ENCODE results near the gene LIM2.

LIM2 gene

DNA sequence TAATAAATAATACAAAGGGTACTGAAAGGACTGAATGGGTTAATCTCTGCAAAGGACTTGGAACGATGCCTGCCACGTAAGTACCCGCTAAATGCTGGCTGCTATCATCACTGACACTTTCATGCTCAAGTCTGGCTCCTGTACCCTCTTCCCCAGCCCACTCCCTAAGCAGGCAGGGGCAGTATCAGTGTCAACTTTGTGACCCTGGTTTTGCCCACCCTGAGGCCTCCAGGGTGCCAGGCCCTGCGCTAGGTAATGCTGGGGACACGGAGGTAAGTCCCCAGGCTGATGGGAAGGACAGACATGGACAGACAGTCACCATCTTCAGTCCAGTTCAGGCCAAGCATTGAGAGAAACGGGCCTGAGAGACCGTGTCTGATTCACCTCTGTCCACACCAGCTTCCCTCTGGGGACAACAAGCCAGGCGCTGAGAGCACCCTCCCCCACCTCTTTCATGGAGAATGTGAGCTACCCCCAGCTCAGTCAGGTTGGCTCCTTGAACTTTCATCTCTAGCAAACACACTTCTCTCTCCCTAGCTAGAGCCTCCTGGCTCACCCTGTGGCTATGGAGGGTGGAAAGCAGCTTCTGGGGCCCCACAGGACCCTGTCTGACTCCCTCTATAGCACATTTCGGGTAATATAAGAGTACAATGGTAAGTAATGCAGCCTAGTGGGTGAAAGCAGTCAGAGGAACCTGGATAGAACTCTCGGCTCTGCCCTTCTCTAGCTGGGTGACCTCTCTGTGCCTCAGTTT, 22.4 kb downstream of the LIM2 start:
- peak; percentile 38 for DNase-seq

DNA sequence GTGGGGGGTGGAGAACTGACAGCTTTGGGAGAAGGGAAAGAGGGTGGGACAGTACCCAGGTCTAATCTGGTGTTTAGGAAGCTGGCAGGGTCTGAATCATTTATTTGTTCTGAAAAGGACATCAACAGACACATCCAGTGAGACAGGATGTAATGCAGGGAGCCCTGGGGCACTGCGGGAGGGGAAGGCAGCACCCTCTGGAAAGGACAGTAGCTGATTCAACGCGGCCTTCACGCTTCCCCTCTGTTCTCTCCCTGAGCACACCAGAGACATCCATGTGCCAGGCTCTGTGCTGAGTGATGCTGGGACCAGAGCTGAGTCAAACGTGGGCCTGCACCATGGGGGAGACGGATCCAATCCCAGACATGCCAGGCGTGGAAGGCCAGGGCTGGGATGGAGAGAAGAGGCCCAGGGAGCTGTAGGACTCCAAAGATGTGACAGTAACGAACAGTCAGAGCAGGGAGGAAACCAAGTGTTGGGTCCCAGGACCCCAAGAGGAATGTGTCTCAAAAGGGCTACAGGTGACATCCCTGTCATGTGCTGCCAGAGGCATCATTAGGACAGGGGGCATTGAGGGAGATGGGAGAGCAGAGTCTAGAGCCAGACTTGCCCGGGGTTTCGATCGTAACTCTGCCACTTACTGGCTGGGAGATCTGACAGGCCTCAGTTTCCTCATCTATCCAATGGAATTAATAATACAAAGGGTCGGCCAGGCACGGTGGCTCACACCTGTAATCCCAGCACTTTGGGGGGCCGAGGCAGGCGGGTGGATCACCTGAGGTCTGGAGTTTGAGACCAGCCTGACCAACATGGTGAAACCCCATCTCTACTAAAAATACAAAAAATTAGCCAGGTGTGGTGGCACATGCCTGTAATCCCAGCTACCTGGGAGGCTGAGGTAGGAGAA, 23.3 kb downstream of the LIM2 start:
- DNase-seq, result no peak

DNA sequence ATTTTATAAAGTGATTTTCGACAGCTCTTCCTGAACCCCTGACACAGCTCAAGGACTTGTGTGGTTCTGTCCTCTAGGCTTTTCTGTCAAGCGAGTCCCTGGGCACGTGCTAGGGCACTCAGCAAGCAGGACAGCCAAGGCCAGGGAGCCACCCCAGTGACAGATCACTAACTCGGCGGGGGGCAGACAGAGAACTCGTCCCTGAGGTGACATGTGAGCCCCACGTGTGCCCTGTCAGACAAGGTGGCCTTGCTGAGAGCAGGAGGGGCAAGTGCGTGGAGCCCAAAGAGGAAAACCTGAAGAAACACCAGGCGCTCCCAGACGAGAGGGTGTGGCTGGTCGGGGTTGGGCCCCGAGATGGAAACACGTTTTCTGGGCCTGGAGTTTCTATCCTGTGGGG, 26.5 kb downstream of the LIM2 start:
- no peak for DNase-seq

DNA sequence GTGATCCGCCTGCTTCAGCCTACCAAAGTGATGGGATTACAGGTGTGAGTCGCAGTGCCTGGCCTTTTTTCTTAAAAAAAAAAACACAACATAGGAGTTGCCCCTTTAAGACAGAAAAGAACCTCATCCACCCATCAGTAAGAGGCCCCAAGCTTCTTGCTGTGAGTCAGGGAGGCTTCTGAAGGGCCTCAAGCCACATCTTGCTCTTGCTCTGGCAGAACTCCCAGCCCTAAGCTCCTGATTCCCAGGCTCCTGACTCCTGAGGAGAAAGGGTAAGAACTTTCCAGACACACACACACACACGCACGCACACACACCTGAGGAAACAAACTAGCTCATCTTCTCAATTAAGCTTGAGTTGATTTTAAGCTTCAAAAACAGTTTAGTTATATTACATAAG, 28.5 kb downstream of the LIM2 start:
- DNase-seq, result no peak

DNA sequence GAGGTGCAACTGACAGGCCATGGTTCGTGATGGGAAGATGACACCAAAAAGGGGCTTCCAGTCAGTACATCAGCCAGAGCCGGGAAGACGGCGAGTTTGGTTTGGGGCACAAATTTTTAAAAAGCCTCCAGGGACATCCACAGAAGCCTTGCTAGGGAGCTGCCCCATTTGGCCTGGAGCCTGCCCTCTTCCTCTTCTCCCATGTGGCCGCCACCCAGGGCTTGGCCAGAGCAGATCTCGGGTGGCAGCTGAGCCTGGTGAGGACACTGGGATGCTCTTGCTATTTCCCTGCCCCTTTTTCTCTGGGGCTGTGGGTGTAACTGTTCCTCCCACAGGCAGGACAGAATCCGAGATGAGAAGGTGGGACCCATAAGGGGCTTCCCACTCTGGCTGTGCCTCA, 29.8 kb downstream of the LIM2 start:
- no peak for DNase-seq

DNA sequence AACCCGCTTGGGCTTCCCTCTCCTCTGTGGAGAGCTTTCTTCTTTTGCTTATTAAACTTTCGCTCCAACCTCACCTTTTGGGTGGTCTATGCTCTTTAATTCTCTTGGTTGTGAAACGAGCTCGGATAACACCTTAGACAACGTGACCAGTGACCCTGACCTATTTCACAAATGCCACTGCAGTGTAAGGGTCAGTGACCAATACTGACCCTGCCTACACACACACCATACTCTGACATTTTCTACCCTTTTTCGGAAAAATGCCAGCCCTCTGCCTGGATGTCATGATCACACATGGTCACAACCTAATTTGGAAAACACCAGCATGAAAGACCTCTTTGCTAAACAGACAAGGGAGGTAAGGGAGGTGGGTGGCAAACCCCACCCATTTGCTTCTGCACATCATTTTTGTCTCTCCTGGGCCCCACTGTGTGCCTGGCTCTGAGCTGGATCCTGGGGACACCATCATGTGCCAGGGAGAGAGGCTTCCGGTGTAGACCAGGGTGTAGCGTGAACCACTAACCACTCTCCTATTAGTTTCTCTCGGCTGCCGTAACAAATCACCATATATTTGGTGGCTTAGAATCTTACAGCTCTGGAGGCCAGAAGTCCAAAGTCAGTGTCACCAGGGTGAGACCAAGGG, 31.5 kb downstream of the LIM2 start:
- no peak for DNase-seq

DNA sequence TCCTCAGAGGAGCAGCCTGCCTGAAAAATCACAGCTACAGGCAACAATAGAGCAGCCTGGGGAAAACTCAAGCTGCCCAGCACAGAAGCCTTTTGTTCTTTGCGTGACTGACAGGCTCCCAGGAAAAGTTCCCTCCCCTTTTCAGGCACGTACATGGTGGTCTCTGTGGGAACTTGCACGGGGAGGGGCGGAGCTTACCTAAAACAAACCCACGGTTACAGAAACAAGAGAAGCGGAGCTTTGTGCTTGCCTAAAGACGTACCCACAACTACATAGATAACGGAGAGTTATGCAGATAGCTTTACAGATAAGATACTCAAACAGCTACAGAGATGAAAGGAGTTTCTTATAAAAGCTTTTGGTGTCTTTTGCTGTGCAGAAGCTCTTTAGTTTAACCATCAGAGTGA, 33.0 kb downstream of the LIM2 start:
- peak; percentile 61 for DNase-seq

DNA sequence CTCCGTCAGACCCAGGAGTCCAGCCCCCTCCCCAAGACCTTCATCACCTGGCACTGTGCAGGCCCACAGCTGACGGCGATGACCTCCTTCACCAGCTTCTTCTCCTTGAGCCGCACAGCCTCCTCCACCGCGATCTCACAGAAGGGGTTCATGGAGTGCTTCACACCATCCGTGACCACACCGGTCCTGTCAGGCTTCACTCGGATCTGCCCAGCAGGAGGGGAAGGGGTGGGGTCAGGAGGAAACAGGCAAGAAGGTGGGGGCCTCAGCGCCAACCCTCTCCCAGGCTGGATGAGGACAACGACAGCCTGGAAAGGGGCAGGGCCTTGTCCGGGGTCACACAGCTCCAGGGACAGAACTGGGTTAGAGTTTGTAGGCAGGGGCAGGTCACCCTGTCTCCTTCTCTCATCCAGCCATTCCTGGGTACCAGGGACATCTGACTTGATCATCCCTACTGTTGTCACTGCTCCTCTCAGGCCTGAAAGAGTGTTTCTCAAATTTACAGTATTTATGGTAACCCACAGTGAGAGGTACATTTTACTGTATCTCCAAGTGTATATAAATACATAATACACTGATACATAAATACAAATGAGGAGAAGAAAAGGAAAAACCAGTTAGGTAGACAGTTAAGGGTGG, 33.6 kb downstream of the LIM2 start:
- no peak for DNase-seq

DNA sequence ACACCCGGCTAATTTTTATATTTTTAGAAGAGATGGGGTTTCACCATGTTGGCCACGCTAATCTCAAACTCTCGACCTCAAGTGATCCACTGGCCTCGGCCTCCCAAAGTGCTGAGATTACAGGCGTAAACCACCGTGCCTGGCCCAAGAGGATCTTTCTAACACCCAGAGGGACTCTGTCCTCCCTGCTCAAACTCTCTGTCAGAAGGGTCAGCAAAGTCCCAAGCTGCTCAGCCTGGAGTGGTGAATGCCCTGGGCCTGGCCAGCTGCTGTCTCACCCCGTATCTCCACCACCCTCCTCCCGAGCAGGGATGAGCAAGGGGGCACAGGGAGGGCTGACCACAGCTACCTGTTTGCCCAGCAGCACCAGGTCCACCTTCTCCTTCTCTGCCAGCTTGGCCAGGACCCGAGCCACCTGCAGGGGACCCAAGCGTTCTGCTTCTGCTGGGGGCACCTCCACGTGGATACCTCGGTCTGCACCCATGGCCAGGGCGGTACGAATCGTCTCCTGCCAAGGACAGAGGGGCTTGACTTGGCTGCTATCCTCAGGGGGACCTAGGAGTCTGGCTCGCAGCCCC, 34.9 kb downstream of the LIM2 start:
- DNase-seq, result no peak

DNA sequence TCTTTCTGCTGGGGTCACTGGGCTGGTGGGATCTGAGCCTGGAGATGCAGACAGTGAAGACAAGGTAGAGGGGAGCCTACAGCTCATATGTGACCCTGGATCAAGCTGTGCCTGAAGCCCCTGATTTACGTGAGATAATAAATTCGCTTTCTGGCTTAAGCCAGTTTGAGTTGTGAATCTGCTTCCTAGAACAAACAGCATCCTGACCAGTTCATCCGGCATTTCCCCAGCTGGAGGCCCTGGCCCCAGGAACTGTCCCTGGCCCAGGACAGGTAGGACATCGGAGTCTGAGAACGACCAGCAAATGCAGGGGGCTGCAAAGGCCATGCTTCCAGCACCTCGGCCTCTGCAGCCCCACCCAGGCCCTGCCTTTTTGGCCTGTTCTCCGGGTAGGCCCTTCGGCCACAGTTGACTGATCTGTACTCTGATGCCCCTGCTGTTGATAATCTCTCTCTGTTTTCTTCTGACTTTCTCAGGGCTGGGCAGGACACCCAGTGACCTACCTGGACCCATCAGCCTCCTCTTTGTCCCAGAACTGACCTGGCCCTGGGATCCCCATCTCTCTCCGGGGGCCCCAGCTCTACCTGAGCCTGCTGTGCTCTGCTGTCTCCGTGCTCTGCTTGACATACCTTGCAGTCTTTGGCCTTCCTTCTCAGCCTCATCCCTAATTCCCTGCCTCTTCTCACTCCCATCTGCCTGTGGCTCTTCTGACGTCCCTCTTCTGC, 36.3 kb downstream of the LIM2 start:
- DNase-seq, result no peak

DNA sequence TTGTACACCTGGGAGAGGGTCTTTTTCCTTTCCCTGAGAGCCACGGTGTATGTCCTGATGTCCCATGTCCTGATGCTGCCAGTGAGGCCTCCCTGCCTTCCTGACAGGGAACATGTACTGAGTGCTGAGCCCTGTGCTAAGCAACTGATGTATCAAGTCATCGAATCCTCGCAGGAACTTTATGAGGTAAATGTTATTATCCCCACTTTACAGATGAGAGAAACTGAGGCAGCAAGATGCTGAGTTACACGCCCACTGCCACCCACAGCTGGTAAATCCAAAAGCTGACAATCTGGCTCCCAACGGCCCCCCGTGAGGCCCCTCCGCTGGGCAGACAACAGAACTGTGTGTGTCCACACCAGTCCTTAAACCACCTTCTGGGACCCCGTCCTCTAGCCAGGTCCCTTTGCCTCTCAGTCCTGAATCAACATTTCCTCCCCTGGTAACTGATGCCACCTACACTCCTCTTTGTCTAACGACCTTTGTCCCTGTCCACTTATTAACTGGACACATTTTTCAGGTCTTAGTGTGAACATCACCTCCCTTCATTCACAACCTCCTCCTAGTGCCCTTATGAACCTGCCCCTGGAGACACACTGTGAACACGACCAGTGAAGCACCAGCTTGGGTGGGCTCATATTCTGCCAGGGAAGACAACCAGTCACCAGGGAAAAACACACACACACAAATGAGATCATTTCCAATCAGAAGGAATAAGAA, 40.4 kb downstream of the LIM2 start:
- no peak for DNase-seq

DNA sequence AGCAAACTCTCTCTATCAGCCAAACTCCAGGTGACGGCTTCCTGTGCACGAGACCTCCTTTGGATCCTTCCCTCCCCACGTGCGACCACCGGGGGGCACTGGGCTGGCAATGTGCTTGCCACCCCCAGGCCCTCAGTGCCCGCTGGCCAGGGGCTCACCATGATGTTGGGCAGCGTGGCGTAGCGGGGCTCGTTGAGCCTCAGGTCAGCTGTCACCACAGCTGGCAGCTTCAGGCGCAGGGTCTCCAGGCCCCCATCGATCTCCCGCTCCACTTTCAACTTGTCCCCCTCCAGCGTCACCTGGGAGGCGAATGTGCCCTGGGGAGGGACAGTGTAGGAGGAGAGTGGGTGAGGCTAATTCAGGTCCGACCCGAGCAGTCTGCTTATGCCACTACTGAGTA, 41.0 kb downstream of the LIM2 start:
- DNase-seq, result no peak

DNA sequence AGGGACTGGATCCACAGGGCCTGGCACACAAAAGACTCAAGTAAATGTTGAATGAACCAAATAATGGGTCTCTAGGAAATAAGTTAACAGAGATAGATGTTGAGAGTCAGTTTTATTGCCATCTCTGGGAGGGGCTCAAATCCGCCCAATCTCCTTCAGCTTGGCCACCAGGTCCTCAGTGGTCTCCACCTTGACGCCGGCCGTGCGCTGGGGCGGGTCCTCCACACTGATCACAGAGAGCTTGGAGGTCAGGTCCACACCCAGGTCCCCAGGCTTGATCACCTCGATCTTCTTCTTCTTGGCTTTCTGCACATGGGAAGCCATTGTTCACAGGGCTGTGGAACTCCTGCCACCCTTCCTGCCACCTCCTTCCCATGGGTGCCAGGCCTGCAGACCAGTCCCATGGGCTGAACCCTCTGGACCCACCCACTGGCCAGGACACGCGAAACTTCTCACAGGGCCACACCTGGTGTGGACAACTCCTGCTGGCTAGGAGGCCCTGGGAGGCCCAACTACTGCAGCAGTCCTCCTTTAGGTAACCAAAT, 42.6 kb downstream of the LIM2 start:
- no peak for DNase-seq

DNA sequence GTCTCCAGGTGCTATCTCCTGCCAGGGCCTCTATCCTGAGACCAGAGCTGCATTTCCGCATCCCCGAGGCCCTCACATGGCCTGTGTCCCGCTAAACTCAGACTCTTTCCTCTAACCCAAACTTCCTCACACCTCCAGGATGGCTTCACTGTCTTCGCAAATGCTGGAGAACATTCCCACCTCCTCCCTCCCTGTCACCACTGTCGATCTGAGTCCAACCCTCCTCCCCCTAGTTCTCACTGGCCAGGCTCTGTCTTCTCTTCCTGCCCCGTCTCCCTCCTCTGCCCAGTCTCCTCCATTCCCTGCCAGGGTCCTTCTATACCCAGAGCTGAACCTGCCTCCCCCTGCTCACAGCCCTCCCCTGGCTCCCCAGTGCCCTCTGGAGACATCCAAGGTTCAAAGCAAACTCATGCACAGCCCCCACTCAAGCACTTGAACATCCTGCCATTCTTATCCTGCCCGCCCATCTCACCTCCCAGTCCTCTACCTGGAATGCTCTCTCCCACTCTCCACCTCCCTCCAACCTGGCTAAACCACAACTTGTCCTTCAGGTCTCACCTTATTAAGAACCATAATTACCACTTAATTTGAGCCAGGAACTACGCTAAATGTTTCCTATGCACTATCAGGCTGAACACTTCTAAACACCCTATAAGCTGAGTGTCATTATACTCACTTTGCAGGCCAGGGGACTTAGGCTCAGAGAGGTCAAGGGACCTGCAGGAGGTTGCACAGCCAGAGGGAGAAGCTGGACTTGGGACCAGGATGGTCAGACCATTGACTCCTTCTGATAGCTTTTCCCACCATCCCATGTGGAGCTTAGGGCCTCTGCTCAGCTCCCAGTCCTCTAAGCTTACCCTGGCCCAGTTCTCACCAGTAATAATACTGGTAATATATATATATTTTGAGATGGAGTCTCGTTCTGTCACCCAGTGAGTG, 44.9 kb downstream of the LIM2 start:
- no peak for DNase-seq

DNA sequence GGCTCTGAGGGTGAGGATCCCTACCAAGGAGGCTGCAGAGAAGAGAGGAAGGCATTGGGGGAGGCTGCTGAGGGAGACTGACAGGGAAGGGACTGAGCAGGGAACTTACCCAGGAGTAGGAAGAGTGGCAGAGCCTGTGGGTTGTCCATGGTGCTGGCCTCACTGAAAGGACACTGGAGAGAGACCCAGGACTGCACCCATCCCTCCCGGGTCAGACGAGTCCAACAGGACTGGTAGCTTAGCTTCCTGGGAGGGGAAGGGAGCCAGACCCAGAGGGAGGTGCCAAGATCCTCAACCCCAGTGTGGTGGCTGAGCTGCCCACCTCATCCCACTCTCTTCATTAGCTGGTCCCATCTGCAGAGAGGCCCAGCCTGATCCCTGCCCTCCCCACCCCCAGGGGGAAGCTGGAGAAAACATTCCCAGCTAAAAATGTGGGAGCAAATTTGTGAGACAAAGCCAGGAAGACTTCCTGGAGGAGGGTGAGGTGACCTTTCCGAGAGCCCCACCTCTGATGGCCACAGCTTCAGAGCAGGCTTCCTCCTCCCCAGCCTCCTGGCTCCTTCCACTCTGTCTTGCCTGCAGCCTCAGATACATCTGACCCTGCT, 45.7 kb downstream of the LIM2 start, which contains the start of gene VSIG10L:
VSIG10L (minus strand) TSS at position 164 of the 605 bp plus-strand sequence; CDS start at position 149, 15 bp downstream.
- DNase-seq, result no peak

DNA sequence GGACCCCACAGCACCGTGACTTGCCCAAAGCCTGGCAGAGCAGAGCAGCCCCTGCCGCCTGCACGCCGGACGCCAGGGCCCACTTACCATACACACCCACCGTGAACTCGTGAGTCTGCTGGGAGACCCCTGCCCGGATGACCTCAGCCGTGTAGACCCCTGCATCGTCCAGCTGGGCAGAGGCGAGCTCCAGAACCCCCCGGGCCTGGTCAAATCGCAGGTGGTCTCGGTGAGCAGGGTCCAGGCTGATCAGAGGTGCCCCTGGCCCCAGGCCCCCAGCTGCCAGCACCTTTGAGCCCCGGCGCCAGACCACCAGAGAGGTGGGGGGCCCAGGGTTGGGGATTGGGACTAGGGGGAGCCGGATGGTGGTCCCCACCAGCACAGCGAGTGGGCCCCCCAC, 46.7 kb downstream of the LIM2 start:
- DNase-seq, result no peak

DNA sequence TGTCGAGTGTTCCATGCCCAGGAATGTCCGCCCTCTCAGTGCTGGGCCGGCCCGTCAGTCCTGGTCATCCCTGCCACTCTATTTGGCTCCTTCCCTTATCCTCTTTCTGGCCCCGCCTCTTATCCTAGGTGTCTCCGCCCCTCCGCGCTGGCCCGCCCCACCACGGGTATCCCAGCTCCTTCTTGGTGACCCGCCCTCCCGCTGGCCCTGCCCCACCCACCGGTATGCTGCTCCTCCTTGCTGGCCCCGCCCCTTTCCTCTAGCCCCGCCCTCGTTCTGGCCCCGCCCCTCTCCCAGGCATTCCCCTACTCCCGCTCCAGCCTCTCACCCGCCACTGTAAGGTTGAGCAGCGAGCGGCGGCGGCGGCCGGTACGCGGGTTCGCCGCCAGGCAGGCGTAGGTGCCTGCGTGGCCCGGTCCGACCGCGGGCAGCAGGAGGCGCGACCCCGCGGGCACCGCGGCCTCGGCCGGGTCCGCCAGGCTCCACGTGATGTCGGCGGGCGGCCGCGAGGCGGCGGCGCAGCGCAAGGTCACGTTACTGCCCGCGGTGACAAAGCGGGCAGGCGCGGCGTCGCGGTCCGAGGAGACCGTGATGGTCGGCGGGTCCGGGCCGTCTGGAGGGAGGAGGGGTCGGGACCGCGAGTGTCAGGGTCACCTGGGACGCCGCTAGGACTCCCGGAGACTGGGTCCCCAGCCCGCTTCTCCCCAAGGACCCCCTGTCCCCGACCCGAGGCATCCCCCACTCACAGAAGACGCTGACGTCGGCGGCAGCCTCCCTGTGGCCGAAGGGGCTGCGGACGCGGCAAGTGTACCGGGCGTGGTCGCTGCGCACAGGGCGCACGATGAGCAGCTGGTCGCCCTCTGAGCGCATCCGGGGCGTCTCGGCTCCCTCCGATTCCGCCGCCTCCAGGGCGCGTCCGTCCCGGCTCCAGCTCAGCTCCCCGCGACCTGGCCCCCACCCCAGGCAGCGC, 47.8 kb downstream of the LIM2 start:
- DNase-seq, result peak; percentile 97

DNA sequence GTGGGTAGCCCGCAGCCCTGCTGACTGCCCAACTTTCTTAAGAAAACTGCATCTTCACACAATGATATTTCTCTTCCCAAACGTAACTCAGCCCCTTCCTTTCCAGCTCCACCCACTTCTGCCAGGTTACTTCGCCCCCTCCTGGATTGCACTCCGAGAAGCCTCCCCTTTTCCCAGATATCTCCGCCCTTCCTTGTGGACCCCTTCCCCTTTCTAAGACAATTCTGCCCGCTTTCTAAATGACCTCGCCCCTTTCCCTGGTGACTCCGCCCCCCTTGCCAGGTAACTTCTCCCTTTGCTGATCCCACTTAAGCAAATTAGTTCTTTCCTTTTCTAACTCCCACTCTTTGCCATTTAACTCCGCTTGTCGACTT, 48.5 kb downstream of the LIM2 start:
- peak; percentile 17 for DNase-seq

All from activated CD4-positive, alpha-beta T cell treated with anti-CD3 and anti-CD28 coated beads, Interleukin-10, Interleukin-2, amounts not matched to agents 100 ng/mL and 50 ng/mL, durations not matched to agents 16 hours and 8 hours (primary cell).